Epithelial cell of proximal tubule (primary cell): ENCODE data around the gene PHOSPHO1. TPM values are rescaled to one million over a fixed set of nuclear protein-coding genes. Genes with fewer than 3 reads are reported as not detected.

Source experiments
- DNase-seq: peaks from one replicate; pipeline ENCODE4 v3.0.0-alpha.2; 2011; ENCODE audit warnings: low read depth
- H3K4me3 ChIP-seq: 2 replicates; pipeline ENCODE4 v1.5.1; 2011; ENCODE audit warnings: low read depth, mild to moderate bottlenecking, low read length
- CTCF ChIP-seq: conservative IDR thresholded peaks from 2 replicates; pipeline ENCODE4 v1.5.1; 2012; ENCODE audit warnings: low read depth, mild to moderate bottlenecking, low read length
- total RNA-seq: library from RNA; depleted of rRNA; stranded (reverse); fragments of >200 nt; gene quantifications from 2 replicates; pipeline ENCODE4 v1.2.3, GENCODE V29; 2015

The PHOSPHO1 gene
- total RNA-seq, 1 donor from 2014 or later: not detected

- H3K4me3 ChIP-seq: no peak overlapping the region
- no peak for TF ChIP-seq CTCF
- no peak for DNase-seq
These were observed 5.6 kb downstream of the PHOSPHO1 start for GRCh38 chr17:49224997-49225337.

GRCh38 chr17:49224198-49224996 is 6.2 kb downstream of the PHOSPHO1 start:
- H3K4me3 ChIP-seq: no peak overlapping the region
- no peak for DNase-seq

GRCh38 chr17:49223517-49224197 is 6.9 kb downstream of the PHOSPHO1 start:
- no peak for DNase-seq
- H3K4me3 ChIP-seq: no peak overlapping the region

More at GRCh38 chr17:49224198-49224996, 6.2 kb downstream of the PHOSPHO1 start:
- no peak for TF ChIP-seq CTCF

GRCh38 chr17:49223168-49223516 is 7.4 kb downstream of the PHOSPHO1 start:
- no peak for TF ChIP-seq CTCF
- H3K4me3 ChIP-seq: no peak overlapping the region
- no peak for DNase-seq

More at GRCh38 chr17:49223517-49224197, 6.9 kb downstream of the PHOSPHO1 start:
- peak; percentile 87 for TF ChIP-seq CTCF

GRCh38 chr17:49219987-49220386 is 10.6 kb downstream of the PHOSPHO1 start:
- DNase-seq: no peak

More at GRCh38 chr17:49219987-49220386, 10.6 kb downstream of the PHOSPHO1 start:
- no peak for TF ChIP-seq CTCF
- H3K4me3 ChIP-seq: no peak overlapping the region
